Muscle layer of duodenum (tissue), 2 donors: ENCODE results near the gene KAT7.
A peak's percentile ranks its signal among the peaks of the same experiment; 100 is the strongest.
"Not testable (repeated sequence)": the region's sequence is repeated elsewhere in the genome, so short reads cannot be mapped to it uniquely, and the experiment has no call there.

ENCODE experiments used
- H3K27ac ChIP-seq: one replicate; pipeline ENCODE4 v1.7.0; 2013; ENCODE audit warnings: mild to moderate bottlenecking, low read length
- H3K27me3 ChIP-seq: one replicate; pipeline ENCODE4 v1.7.0; 2013; ENCODE audit warnings: low read depth, mild to moderate bottlenecking, control low read depth, low read length
- H3K36me3 ChIP-seq, 2 donors: one replicate each; pipeline ENCODE4 v1.7.0; 2013; ENCODE audit warnings: low read length in 2 of 2, control low read depth in 1 of 2, mild to moderate bottlenecking in 1 of 2; ENCODE audit not compliant: insufficient read depth in 2 of 2, control insufficient read depth in 1 of 2
- H3K4me1 ChIP-seq, 2 donors: one replicate each; pipeline ENCODE4 v1.7.0; 2013; ENCODE audit warnings: low read length in 2 of 2, mild to moderate bottlenecking in 2 of 2, control low read depth in 1 of 2, moderate library complexity in 1 of 2; ENCODE audit not compliant: insufficient read depth in 2 of 2, control insufficient read depth in 1 of 2
- H3K4me3 ChIP-seq, 2 donors: one replicate each; pipeline ENCODE4 v1.7.0; 2013; ENCODE audit warnings: low read length in 2 of 2, low read depth in 1 of 2, mild to moderate bottlenecking in 1 of 2
- H3K9me3 ChIP-seq, 2 donors: one replicate each; pipeline ENCODE4 v1.7.0; 2013; ENCODE audit warnings: low read length in 2 of 2, control low read depth in 1 of 2, mild to moderate bottlenecking in 1 of 2; ENCODE audit not compliant: control insufficient read depth in 1 of 2
- donor health status: healthy.

KAT7 gene

DNA sequence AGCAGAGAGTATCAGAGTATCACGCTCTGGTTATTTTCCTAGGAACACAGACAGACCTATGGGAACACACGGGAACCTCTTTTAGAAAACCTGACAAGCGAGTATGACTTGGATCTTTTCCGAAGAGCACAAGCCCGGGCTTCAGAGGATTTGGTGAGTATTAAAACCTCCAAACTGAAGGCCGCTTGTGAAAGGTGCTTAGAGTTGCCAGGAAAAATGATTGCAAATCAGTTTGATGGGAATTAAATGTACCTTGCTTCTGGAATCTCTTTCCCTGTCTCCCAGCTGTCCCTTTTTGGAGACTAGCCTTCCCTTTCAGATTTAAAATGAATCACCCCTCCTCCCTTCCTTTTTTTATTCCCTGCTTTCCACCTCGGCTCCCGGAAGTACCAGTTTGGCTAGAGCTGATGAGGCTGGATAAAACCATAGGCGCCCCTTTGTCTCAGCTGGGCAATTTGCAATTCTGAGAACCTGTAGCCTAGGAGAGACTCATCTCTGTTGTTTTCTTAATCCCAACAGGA is 27.3 kb downstream of the KAT7 start:
- peaks cover 41 to 46% of the 10 kb centered on the region in 2 donors for H3K36me3 ChIP-seq
- H3K4me3 ChIP-seq = no peak overlapping the region
- H3K27ac ChIP-seq = peak overlapping the region; percentile 5
- H3K27me3 ChIP-seq = no peaks in the 10 kb centered on the region
- H3K9me3 ChIP-seq = no peaks in the 10 kb centered on the region
- H3K4me1 ChIP-seq = peaks cover 0 to 25% of the 10 kb centered on the region in 2 donors

DNA sequence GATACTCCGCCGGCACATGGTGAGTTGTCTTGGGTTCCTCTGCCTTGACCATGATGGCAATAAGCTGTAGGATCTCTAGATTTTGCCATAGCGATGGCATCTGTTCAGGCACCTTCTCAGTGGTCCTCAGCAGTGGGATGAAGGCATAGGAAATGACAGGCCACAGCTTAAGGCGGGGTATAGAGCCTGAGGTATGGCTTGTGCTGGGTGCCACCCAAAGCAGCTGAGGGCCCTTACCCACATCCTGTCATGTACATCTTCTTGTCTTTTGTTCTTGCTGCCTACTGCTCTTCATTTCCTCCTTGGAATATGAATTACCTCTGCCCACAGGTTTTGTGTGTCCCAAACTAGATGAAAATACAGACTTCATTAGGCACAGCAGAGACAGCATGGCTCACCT is 29.5 kb downstream of the KAT7 start:
- Histone ChIP-seq H3K4me1 (peaks cover 0 to 25% of the 10 kb centered on the region in 2 donors), H3K27ac (no peak overlapping the region), H3K4me3 (no peak overlapping the region), H3K9me3 (no peaks in the 10 kb centered on the region), H3K27me3 (no peaks in the 10 kb centered on the region), H3K36me3 (peaks cover 46 to 50% of the 10 kb centered on the region in 2 donors)

GRCh38 chr17:49819138-49819537 is 30.7 kb downstream of the KAT7 start:
- peaks cover 0 to 25% of the 10 kb centered on the region in 2 donors for H3K4me1 ChIP-seq
- no peak overlapping the region for H3K4me3 ChIP-seq
- no peaks in the 10 kb centered on the region for H3K9me3 ChIP-seq
- peaks cover 49 to 54% of the 10 kb centered on the region in 2 donors for H3K36me3 ChIP-seq
- no peak overlapping the region for H3K27ac ChIP-seq
- H3K27me3 ChIP-seq = no peaks in the 10 kb centered on the region

- H3K27ac ChIP-seq = no peak overlapping the region
Observed at GRCh38 chr17:49819651-49820050, 31.2 kb downstream of the KAT7 start.

DNA sequence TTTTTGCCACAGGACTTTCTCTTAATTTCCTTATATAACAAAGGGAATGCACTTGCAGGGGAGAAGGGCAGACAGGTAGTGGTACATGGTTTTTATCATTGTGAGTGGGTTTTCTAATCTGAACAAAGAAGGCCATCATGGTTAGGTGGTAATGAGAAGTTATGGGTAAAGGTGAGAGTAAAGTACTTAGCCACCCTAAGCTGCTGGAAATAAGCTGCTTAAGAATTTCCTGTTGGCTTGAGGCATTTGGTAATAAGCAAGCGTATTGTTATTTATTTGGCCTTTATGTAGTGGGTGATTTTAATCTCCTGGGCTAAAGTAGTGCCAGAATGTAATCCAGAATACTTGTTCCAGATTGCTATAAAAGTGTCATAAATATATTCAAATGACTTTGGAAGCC is 32.3 kb downstream of the KAT7 start:
- no peak overlapping the region for H3K27ac ChIP-seq
- H3K36me3 ChIP-seq = peaks cover 46 to 67% of the 10 kb centered on the region in 2 donors

More at GRCh38 chr17:49819651-49820050, 31.2 kb downstream of the KAT7 start:
- Histone ChIP-seq H3K4me3 (no peak overlapping the region), H3K4me1 (peaks cover 0 to 25% of the 10 kb centered on the region in 2 donors), H3K9me3 (no peaks in the 10 kb centered on the region), H3K36me3 (peaks cover 47 to 58% of the 10 kb centered on the region in 2 donors), H3K27me3 (no peaks in the 10 kb centered on the region)

GRCh38 chr17:49821466-49821865 is 33.0 kb downstream of the KAT7 start:
- peaks cover 0 to 14% of the 10 kb centered on the region in 2 donors for H3K4me1 ChIP-seq
- peaks cover 53 to 72% of the 10 kb centered on the region in 2 donors for H3K36me3 ChIP-seq
- H3K27me3 ChIP-seq = no peaks in the 10 kb centered on the region
- H3K4me3 ChIP-seq = no peak overlapping the region
- H3K9me3 ChIP-seq = no peaks in the 10 kb centered on the region
- H3K27ac ChIP-seq = no peak overlapping the region

More for the DNA sequence above, 32.3 kb downstream of the KAT7 start:
- Histone ChIP-seq H3K9me3 (no peaks in the 10 kb centered on the region), H3K4me3 (no peak overlapping the region), H3K4me1 (peaks cover 0 to 20% of the 10 kb centered on the region in 2 donors), H3K27me3 (no peaks in the 10 kb centered on the region)

DNA sequence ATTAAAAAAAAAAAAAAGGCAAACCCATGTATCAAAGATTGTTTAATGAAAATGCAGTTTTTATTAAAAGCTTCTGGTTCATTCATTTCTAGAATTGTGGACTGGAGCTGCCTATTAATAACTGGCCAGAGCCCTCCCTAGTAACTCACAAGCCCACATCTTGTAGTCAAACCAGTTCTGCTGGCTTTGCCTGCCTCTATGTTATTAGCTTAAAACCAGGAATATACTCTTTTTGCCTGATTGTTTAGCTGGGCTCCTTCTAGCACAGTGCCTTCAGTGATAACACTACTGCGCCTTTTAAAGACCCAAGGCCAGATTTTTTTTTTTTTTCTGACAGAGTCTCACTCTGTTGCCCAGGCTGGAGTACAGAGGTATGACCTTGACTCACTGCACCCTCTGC is 33.4 kb downstream of the KAT7 start:
- Histone ChIP-seq H3K4me1 (peaks cover 0 to 9% of the 10 kb centered on the region in 2 donors), H3K4me3 (no peak overlapping the region), H3K36me3 (peaks cover 57 to 73% of the 10 kb centered on the region in 2 donors), H3K27me3 (no peaks in the 10 kb centered on the region), H3K9me3 (no peaks in the 10 kb centered on the region), H3K27ac (no peak overlapping the region)

GRCh38 chr17:49822829-49823228 is 34.3 kb downstream of the KAT7 start:
- H3K36me3 ChIP-seq = peaks cover 54 to 72% of the 10 kb centered on the region in 2 donors
- H3K27ac ChIP-seq = no peak overlapping the region
- H3K9me3 ChIP-seq = no peaks in the 10 kb centered on the region

GRCh38 chr17:49823614-49824013 is 35.1 kb downstream of the KAT7 start:
- no peak overlapping the region for H3K27ac ChIP-seq
- peaks cover 0 to 12% of the 10 kb centered on the region in 2 donors for H3K4me1 ChIP-seq
- no peak overlapping the region for H3K4me3 ChIP-seq
- peaks cover 47 to 64% of the 10 kb centered on the region in 2 donors for H3K36me3 ChIP-seq
- no peaks in the 10 kb centered on the region for H3K9me3 ChIP-seq
- no peaks in the 10 kb centered on the region for H3K27me3 ChIP-seq

More at GRCh38 chr17:49822829-49823228, 34.3 kb downstream of the KAT7 start:
- Histone ChIP-seq H3K4me1 (peaks cover 0 to 7% of the 10 kb centered on the region in 2 donors), H3K4me3 (no peak overlapping the region), H3K27me3 (no peaks in the 10 kb centered on the region)

DNA sequence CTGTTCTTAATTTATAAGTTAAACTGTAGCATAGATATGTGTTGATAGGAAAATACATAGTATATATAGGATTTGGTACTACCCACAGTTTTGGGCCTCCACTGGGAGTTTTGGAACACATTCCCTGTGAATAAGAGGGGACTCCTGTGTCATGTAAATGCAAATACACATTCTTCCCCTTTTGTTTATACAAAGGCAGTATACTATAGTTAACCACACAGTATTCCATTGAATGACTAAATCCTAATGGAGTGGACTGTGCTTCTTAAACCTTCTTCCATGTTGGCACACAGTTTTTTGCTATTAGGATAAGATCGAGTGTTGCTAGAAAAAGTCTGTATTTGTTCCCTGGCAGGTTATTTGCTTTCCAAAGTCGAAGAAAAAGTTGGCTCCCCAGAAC is 37.2 kb downstream of the KAT7 start:
- H3K9me3 ChIP-seq = no peaks in the 10 kb centered on the region
- H3K4me3 ChIP-seq = no peak overlapping the region
- no peaks in the 10 kb centered on the region for H3K27me3 ChIP-seq
- H3K4me1 ChIP-seq = peaks cover 0 to 5% of the 10 kb centered on the region in 2 donors
- peaks cover 44 to 74% of the 10 kb centered on the region in 2 donors for H3K36me3 ChIP-seq
- no peak overlapping the region for H3K27ac ChIP-seq

- H3K4me1 ChIP-seq, H3K4me3 ChIP-seq, H3K27me3 ChIP-seq, H3K9me3 ChIP-seq, H3K27ac ChIP-seq: not testable (repeated sequence)
- H3K36me3 ChIP-seq = peaks cover 43 to 55% of the 10 kb centered on the region in 2 donors
Observed at GRCh38 chr17:49828325-49828724, 39.8 kb downstream of the KAT7 start.

DNA sequence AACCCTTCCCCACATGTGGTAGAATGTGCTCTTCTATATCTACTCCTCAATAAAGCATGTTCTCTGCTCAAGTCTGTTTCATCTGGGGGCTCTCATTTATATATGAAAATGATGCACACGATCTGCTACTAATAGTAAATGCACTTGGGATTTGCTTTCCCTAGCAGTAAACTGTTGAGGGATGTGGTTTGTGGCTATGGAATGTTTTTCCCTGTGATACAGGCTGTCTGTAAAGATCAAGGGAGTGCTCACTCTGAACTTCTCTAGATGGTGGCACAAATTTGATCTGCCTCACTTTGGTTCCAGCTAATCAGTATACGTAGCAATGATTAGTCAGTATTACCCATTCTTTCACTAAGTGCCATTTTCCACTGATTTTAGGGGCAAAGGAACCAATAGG is 40.5 kb downstream of the KAT7 start:
- no peak overlapping the region for H3K4me3 ChIP-seq
- H3K9me3 ChIP-seq = no peaks in the 10 kb centered on the region
- H3K27ac ChIP-seq = no peak overlapping the region
- H3K4me1 ChIP-seq = peaks cover 0 to 8% of the 10 kb centered on the region in 2 donors
- H3K27me3 ChIP-seq = no peaks in the 10 kb centered on the region
- H3K36me3 ChIP-seq = peaks cover 43 to 55% of the 10 kb centered on the region in 2 donors
